GM19023 (cell line): ENCODE measurements around the gene PTPRK.

Experiments used
- ATAC-seq: cut with Tn5 transposase; IDR thresholded peaks from one replicate; pipeline ENCODE4 v1.9.1; 2021; ENCODE audit warnings: mild to moderate bottlenecking, moderate library complexity; ENCODE audit not compliant: unreplicated experiment

The PTPRK gene

DNA sequence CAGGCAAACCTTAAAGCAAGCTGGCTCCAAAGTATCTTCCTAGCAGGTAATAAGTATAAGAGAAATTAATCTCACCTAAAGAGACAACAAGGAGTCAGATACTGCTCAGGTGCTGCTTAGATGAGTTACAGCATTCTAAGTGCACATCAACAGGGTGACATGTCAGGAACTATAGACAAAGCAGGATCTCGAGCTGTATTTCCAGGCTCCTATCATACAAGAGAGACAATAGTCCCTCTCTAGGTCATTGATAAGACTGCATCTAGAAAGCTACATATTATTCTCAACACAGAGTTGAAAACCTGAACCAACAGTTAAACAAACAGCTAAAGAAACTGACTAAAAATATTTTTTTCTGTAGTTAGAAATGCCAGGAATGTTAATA lies 3.9 kb downstream of the PTPRK start:
- no peak for ATAC-seq

DNA sequence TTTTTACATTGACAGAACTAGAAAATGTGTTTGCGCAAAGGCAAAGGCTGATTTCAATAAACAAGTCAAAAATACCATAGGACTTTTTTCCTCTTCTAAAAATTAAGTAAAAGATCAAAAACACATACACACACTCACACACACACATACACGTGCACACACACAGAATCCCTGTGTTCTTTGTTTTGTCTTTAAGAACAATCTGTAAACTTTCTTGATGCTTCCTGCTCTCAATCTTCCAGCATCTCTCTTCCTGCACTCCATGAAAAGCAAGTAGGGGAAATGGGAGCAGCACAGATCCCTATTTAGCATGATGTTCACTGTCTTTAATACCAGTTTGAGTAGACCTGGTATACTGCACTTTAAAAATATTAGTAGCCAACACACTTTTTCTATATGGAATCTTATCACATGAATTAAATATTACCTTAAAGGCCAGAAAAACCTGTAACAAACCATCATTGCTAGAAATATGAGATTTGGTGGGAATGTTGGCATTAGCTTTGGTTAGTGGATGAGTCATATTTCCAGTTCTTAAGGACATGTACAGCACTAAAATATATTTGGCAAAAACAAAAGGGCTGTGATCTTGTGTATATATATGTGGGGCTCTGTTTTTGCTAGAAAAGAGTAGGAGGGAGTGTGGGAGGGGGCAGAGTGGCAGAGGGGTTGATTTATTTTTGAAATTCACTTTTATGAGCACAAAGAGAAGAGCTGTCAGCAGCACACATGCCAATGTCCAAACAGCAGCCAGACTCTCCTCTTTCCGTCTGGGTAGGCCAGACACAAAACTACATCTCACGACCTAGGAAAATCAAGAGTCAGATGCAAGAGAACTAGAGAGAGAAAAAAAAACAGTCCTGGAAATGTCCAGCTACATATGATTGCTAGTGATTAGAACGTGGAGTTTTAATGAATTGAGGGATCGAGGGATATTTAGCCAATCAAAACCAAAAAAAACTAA lies 4.6 kb downstream of the PTPRK start:
- no peak for ATAC-seq

DNA sequence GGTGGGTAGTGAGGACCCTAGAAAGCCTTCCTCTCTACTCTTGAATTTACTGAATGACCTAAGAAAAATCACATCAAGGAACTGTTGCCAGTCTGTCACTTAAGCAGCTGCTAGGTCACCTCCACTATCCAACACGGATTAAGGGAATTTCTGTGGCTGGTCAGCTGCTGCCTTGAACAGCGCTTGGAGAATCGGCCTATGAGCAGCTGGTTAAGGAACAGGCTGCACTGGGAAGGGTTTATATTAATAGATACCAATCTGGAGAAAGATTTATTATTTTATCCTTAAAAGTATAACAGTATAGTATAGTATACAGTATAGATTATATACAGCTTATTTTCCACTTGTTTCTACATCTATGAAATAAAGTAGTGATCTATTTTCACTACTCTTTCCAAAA lies 6.5 kb downstream of the PTPRK start:
- no peak for ATAC-seq

DNA sequence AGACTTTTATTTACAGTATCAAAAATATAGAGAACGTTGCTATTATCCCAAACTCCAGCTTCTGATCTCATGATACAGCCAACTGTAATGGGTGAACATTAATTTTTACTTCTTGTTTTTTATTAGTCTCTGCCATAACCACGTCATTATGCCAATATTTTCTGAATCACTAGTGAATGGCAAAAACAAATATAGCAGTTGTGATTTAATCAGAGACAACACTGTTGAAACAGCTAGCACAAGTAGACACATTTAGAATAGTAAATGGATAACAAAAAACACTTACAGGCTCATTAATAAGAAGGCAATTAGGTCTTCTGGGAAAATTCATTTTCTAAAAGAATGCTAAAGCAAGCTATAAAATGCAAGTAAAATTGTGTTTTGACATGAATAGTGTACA lies 8.1 kb downstream of the PTPRK start:
- ATAC-seq, result no peak

DNA sequence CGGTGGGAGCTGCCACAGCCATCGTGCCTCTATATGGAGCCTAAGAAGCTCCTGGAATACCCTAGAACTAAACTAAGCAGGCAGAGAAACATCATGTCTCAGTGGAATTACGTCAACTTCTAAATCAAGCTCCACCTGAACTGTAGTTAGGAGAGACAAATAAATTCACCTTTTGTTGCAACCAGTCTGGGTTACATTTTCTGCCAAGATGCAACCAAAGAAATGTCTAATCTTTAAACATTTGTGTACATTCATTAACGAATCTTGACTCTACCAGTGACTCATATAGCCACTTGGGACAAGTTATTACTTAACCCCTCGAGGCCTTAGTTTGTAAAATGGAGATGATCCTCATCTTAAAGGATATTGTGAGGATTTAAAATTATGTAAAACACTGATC lies 8.9 kb downstream of the PTPRK start:
- peak; percentile 49 for ATAC-seq

DNA sequence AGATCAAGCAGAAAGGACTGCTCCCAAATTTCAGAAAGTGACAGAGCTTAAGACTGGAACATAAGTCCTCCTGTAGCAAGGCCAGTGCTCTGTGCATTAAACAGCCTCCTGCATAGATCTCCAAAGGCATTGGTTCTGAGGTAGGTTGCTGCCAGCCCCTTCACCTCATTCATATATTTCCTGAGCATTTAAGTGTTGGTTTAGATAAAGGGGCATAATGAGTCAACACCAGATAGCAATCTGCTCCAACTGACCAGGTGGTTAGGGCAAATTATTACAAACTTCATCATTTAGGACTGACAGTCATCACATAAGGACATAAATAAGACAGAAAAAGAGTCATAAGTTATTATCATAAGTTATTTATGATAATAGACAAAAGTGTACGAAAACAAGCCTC lies 10.7 kb downstream of the PTPRK start:
- ATAC-seq, result no peak

DNA sequence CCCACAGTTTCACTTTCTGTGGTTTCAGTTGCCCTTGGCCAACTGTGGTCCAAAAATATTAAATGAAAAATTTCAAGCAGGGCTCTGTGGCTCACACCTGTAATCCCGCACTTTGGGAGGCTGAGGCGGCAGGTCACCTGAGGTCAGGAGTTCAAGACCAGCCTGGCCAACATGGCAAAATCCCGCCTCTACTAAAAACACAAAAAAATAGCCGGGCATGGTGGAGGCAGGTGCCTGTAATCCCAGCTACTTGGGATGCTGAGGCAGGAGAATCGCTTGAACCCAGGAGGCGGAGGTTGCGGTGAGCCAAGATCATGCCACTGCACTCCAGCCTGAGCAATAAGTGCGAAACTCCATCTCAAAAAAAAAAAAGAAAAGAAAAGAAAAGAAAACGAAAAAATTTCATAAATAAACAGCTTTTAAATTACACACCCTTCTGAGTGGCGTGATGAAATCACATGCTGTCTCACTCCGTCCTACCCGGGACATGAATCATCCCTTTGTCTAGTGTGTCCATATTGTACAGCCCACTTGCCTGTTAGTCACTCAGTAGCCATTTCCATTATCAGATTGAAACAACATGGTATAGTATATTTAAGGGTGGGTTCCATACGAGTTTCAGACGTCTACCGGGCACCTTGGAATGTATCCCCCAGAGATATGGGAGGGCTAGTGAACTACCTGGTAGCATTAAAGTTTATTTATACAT lies 11.7 kb downstream of the PTPRK start:
- no peak for ATAC-seq

DNA sequence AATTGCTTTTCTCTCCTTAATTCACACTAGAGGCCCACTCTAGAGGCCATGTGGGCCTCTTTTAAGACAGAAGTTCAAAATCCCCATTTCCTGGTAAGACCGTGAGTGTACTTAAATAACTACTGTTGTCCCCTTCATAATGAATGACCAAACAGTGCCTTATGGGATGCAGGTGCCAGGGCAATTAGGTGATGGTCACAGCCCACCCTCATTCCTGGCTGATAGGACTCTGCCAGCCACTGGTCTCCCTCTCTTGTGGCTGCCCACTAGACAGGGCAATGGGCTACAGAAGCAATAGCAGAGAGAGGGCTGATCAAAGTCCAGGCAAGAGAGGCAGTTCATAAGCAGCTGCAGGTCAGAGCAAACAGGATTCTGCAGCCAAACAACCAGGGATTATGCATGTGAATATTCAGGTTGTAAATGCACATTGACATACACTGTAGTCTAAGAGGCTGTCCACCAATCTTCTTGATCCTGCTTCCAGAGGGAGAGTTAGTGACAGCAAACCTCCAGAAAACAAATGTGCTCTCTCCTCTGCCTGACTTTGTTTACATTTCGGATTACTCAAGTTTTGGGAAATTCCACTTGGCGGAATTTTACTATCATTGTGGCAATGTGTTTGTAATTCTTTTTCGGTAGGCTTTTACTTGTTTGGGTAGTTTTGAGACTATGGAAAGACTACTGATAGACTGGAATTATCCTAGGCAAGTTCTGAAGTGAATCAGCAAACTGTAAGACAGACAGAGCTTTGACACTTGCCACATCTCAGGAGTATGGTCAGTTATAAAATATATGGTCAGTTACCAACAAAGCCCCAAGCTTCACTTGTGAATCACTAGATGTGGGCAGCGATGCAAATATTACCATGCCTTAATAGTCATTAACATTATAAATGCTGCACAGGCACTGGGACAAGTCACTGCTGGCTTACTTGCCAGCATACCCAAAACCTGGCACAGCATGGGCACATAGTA lies 12.8 kb downstream of the PTPRK start:
- no peak for ATAC-seq

DNA sequence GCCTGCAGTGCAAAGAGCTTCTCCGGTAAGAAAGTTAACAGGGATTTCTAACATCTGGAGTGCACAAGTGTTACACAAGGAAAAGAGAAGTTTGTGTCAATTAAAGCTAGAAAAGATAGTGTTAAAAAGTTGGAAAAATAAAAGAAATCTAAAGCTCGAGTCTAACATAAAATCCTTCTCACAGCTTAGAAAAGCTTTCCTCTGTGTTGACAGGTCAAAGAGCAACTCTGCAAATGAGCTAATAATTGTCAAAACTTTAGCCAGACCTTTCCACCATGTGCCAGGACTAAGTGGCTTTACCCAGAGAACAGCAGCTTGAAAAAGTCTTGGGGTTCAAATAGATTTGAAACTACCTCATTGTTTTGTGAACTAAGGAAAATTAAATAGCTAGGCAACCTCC lies 14.8 kb downstream of the PTPRK start:
- ATAC-seq, result no peak

DNA sequence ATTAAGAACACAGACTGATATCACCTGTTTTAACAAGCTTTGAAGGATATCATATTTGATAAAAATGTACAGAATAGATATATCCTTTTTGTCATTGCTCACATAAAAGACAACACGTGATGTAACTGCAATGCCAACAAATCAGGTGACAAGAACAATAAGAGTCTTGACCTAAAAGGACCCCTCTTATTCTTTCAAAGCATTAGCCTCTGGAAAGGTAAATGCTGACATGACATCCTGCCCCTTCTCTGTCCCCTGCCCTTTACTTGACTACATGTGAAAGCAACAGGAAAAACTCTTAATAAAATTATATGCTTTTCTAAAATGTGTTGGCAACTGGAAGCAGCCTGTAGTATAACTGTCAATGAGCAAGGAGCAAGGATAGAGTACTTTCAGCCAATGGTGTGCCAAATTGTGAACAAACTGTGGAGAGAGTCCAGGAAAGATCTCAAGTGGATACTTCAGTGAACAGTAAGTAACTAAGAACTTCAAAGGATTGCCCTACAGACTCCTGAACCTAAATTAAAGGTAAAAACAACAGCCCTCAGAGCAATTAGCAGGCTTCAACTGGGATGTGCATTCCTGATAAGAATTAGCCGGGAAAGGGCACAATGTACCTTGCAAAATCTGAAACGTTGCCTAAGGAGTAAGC lies 16.3 kb downstream of the PTPRK start:
- ATAC-seq, result no peak

DNA sequence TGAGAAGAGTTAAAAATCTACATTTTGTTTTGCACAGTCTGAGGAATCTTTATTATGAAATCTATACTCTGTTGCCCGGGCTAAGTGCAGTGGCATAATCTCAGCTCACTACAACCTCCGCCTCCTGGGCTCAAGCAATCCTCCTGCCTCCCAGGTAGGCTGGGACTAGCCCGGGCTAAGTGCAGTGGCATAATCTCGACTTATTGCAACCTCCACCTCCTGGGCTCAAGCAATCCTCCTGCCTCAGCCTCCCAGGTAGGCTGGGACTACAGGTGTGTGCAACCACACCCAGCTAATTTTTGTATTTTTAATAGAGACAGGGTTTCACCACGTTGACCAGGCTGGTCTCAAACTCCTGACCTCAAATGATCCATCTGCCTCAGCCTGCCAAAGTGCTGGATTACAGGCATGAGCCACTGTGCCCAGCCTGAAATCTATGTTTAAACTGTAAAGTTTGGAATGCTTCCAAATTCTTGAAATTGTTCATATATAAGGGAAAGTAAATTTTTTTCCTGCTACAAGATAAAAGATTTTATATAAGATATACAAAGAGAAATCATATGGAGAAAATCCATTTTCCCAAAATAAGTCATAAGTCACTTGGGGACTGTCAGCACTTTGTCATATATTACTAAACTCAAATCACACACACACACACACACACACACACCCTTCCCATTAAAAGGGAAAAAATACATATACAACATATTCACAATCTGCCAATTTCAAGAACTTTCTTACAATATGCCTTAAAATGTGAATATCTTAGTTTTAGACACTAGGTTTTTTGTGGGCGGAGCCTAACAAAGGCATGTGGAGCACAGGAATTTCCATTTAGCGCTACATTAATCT lies 19.4 kb downstream of the PTPRK start:
- no peak for ATAC-seq

DNA sequence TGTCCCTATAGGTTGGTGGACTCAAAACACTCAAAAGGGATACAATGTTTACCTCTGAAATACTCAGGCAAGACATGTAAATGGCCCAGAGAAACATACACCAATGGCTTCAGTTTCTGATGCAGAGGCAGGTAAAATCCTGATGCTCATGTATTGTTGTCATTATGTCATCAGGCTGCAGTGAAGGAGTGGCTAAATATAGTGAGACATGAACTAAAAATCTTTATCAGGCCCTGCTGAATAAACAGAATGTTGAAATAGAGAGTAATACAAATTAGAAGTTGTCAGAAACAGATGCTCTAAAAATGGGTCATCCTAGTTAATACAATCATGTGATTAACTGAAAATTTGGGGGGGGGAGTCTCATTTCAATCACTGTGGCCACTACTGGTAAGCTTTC lies 20.4 kb downstream of the PTPRK start:
- no peak for ATAC-seq

DNA sequence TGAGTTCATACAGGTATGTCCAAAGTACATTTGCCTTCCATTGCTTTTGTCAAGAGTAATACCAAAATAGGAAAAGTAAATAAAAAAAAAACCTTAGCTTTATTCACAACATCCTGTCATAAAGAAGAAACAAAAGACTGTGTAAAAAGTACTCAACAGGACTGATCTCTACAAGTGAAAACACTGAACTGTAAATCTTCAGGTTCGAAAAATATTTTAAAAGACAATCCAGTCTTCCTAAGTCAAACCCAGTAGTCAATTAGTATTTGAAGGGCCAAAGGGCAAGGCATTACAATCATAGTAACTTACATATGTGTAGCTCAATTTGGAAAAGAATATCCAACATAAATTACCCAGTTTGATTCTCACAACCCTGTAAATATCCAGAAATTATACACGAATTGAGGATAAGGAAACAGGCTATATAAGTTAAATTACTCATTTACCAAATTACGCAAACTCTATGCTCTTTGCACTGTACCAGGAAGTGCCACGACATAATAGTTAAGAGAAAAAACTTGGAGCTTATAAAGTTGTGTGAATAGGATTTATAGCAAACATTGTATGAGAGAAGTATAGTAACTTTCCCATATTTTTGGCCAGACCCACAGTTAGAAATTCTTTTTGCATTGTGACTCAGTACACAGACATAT lies 21.2 kb downstream of the PTPRK start:
- ATAC-seq, result no peak

DNA sequence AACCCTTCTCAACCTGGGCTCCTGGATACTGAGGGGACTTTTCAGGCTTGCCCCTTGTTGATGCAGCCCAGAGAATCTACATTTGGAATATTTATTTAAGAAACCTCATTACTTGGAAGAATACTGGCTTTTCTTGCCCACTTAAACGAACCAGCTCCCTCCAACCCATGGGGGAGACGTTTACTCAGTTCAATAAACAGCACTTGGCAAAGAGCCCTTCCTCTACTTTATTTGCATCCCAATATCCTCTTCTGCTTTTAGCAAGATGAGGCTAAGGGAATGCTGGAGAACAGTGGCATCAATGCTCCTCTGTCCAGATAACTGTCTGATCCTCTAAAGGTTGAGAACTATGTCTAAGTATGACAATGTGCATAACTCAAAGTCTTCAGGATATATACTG lies 22.2 kb downstream of the PTPRK start:
- ATAC-seq, result no peak

DNA sequence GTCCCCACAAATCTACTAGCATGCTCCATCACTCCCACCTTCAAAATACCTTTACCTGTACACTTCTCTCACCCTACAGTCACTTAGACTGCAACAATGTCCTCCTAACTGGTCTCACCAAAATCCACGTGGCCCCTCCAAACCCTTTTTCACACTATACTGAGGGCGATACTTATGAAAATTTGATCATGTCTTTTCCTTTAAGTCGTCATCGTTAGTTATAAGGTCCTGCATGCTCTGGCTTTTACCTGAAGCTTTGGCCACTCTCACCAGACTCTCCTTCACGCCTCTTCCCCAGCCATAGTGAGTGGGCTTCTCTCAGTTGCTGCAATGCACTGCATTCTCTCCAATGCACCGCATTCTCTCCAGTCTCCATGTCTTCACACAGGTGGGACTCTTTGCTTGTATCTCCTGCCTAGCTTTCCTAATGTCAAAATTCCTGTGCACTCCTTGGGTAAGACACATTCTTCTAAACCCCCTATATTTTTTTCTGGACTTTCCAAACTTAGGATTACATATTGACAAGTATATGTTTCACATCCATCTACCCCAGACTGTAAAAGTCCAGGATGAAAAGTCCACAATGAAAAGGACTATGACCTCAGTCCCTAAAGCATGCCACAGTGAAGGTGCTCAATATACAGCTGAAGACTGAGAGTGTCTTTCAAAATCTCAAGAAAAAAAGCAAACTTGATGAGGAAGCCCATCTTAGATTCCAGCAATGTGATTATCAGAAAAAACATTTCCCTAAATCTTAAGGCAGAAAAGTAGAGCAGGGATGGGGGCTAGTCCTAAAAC lies 24.7 kb downstream of the PTPRK start:
- ATAC-seq, result no peak

DNA sequence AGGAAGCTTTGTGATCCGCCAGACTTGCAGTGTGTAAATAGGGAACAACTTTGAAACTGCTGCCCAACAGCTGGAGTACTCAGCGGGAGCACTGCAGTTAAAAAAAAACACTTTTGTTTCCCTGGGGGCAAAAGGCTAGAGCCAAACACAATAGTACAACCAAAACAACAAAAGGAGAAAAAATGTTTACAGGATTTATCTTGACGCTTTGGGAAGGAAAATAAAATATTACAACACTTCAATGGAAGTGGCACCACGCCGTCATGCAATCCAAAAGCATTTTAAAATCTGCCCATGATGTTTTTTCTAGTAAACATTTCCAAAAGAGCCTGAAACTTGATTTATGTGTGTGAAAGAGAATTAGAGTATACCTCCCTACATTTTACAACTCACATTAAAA lies 26.0 kb downstream of the PTPRK start:
- ATAC-seq, result no peak

DNA sequence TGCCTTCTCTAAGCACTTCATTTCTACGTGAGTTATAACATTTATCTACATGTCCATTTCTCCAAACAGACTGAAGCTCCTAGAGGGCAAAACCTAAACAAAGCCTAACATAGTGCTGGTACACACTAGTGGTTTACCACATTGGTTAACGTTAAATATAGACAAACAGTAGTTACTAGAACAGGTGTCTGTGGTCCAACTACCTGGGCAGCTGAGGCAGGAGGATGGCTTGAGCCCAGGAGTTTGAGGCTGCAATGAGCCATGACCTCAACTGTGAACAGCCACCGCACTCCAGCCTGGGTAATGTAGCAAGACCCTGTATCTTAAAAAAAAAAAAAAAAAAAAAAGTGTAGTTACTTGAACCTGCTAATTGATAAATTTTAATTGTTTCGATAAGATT lies 26.5 kb downstream of the PTPRK start:
- peak; percentile 55 for ATAC-seq

DNA sequence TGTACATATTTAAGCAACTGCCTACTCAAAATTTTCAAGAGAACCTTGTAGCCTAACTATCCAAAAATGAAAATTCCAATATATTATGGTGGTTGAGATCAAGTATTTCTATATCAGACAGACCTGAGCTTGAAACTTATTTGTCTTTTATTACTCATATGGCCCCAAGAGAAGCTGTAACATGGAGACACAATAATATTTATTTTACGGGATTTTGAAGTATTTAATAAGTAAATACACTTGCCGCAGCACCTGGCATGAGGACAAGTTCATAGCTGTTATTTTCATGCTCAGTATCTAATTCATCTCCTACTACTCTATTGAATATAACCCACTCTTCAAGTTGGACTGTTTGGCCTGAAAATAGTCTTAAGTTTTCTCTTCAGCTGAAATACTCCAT lies 28.0 kb downstream of the PTPRK start:
- no peak for ATAC-seq
